ENCODE measurements around the gene TIMM17A. TPM values are rescaled to one million over a fixed set of nuclear protein-coding genes. Genes with fewer than 3 reads are reported as not detected.

TIMM17A gene
- total and polyA plus RNA-seq, 2 donors (not counting 1 experiment from before 2014, with no cell fraction given) = 47.7 to 103 TPM

GRCh38 chr1:202007805-202008489, 52.6 kb downstream of the TIMM17A start:
- peaks cover 3% of the 10 kb centered on the region for H3K36me3 ChIP-seq (ENCODE audit: control insufficient read depth, insufficient read depth, low read length)
- no peaks in the 10 kb centered on the region for H3K4me1 ChIP-seq (ENCODE audit: control insufficient read depth, extremely low read depth, insufficient read depth, low read length)
- no peaks in the 10 kb centered on the region for H3K27me3 ChIP-seq (ENCODE audit: control insufficient read depth, insufficient read depth, low read length)
- no peaks in the 10 kb centered on the region for H3K9me3 ChIP-seq (ENCODE audit: control insufficient read depth, insufficient read depth, low read depth, low read length)
- H3K79me2 ChIP-seq (ENCODE audit: control insufficient read depth, insufficient read depth, low read length) = no peaks in the 10 kb centered on the region
- no peaks in the 10 kb centered on the region for H4K20me1 ChIP-seq (ENCODE audit: control insufficient read depth, extremely low read depth, insufficient read depth, low read length)
- H2AFZ ChIP-seq (ENCODE audit: low read length) = no peak overlapping the region
- H3K27ac ChIP-seq (ENCODE audit: insufficient read depth, low read length) = no peak overlapping the region
- no peak overlapping the region for H3K9ac ChIP-seq (ENCODE audit: insufficient read depth, low read length)
- no peak for DNase-seq (ENCODE audit: low read depth in 2 of 2)
- H3K4me3 ChIP-seq (replicated peaks in 1 of 4; ENCODE audit: control extremely low read depth in 1 of 4, insufficient read depth in 1 of 4, low read depth in 3 of 4, low read length in 4 of 4) = no peak overlapping the region
- no peak for TF ChIP-seq EZH2 (IDR thresholded peaks at IDR 0.05; ENCODE audit: low read length, missing control alignments)
- no peak for TF ChIP-seq CTCF (conservative IDR thresholded peaks at IDR 0.05 in 1 of 2, IDR thresholded peaks at IDR 0.05 in 1 of 2; ENCODE audit: low read depth in 1 of 2, low read length in 2 of 2)
- H3K4me2 ChIP-seq (ENCODE audit: extremely low read depth, insufficient read depth, low read length) = no peak overlapping the region

- H3K36me3 ChIP-seq (ENCODE audit: control insufficient read depth, insufficient read depth, low read length) = peaks cover 3% of the 10 kb centered on the region
- no peaks in the 10 kb centered on the region for H3K9me3 ChIP-seq (ENCODE audit: control insufficient read depth, insufficient read depth, low read depth, low read length)
- H3K4me2 ChIP-seq (ENCODE audit: extremely low read depth, insufficient read depth, low read length) = no peak overlapping the region
- H3K79me2 ChIP-seq (ENCODE audit: control insufficient read depth, insufficient read depth, low read length) = no peaks in the 10 kb centered on the region
- no peak overlapping the region for H3K4me3 ChIP-seq (replicated peaks in 1 of 4; ENCODE audit: control extremely low read depth in 1 of 4, insufficient read depth in 1 of 4, low read depth in 3 of 4, low read length in 4 of 4)
- no peaks in the 10 kb centered on the region for H3K27me3 ChIP-seq (ENCODE audit: control insufficient read depth, insufficient read depth, low read length)
- peak; percentile 48 to 81 for DNase-seq (ENCODE audit: low read depth in 2 of 2)
- no peak overlapping the region for H3K27ac ChIP-seq (ENCODE audit: insufficient read depth, low read length)
- H3K4me1 ChIP-seq (ENCODE audit: control insufficient read depth, extremely low read depth, insufficient read depth, low read length) = no peaks in the 10 kb centered on the region
- no peak overlapping the region for H3K9ac ChIP-seq (ENCODE audit: insufficient read depth, low read length)
- no peak overlapping the region for H2AFZ ChIP-seq (ENCODE audit: low read length)
- H4K20me1 ChIP-seq (ENCODE audit: control insufficient read depth, extremely low read depth, insufficient read depth, low read length) = no peaks in the 10 kb centered on the region
- TF ChIP-seq CTCF (conservative IDR thresholded peaks at IDR 0.05 in 1 of 2, IDR thresholded peaks at IDR 0.05 in 1 of 2; ENCODE audit: low read depth in 1 of 2, low read length in 2 of 2) (peak; percentile 72 to 91), EZH2 (IDR thresholded peaks at IDR 0.05; ENCODE audit: low read length, missing control alignments) (no peak)
These were observed 54.2 kb downstream of the TIMM17A start for GRCh38 chr1:202009326-202010179.

GRCh38 chr1:202010180-202011015, 55.1 kb downstream of the TIMM17A start, which contains the start of gene ELF3:
Gene ELF3 (plus strand): TSS chr1:202010587. CDS start chr1:202011137, 550 bp downstream.
- Histone ChIP-seq H3K9ac (ENCODE audit: insufficient read depth, low read length) (no peak within 1 kb of the TSS), H3K4me2 (ENCODE audit: extremely low read depth, insufficient read depth, low read length) (no peak within 1 kb of the TSS)
- DNase-seq (ENCODE audit: low read depth in 2 of 2) = no peak

More at GRCh38 chr1:202010180-202011015, 55.1 kb downstream of the TIMM17A start, which contains the start of gene ELF3:
- no peak within 1 kb of the TSS for H2AFZ ChIP-seq (ENCODE audit: low read length)
- no peaks in the 10 kb centered on the region for H3K4me1 ChIP-seq (ENCODE audit: control insufficient read depth, extremely low read depth, insufficient read depth, low read length)
- H3K36me3 ChIP-seq (ENCODE audit: control insufficient read depth, insufficient read depth, low read length) = peaks cover 2% of the 10 kb centered on the region
- H3K27me3 ChIP-seq (ENCODE audit: control insufficient read depth, insufficient read depth, low read length) = no peaks in the 10 kb centered on the region
- H3K4me3 ChIP-seq (replicated peaks in 1 of 4; ENCODE audit: control extremely low read depth in 1 of 4, insufficient read depth in 1 of 4, low read depth in 3 of 4, low read length in 4 of 4) = no peak within 1 kb of the TSS
- no peaks in the 10 kb centered on the region for H4K20me1 ChIP-seq (ENCODE audit: control insufficient read depth, extremely low read depth, insufficient read depth, low read length)
- H3K27ac ChIP-seq (ENCODE audit: insufficient read depth, low read length) = no peak within 1 kb of the TSS
- no peaks in the 10 kb centered on the region for H3K9me3 ChIP-seq (ENCODE audit: control insufficient read depth, insufficient read depth, low read depth, low read length)
- TF ChIP-seq EZH2 (IDR thresholded peaks at IDR 0.05; ENCODE audit: low read length, missing control alignments) (no peak), CTCF (conservative IDR thresholded peaks at IDR 0.05 in 1 of 2, IDR thresholded peaks at IDR 0.05 in 1 of 2; ENCODE audit: low read depth in 1 of 2, low read length in 2 of 2) (no peak)
- H3K79me2 ChIP-seq (ENCODE audit: control insufficient read depth, insufficient read depth, low read length) = no peaks in the 10 kb centered on the region

Measured in fibroblast of lung (primary cell).